ENCODE results near the gene TANK.

The TANK gene

DNA sequence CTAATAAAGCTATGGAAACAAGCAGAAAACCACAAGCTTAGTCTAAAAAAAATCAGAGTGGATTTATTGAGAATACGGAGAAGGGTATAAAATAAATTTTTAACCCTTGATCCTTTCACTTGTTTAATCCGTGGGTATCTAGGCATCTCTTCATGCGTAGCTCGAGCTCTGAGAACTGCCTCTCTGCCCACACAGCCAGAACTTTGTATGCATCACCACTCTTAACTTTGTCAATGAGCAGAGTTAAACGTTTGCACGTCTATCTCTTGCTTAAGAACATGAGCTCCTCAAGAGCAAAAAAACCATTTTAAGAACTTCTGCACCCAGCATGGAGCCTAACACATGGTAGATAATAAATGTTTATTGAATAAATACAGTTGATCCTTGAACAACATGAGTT lies 26.9 kb upstream of the TANK start:
- DNase-seq (ENCODE audit: low read depth, low spot score): no peak

DNA sequence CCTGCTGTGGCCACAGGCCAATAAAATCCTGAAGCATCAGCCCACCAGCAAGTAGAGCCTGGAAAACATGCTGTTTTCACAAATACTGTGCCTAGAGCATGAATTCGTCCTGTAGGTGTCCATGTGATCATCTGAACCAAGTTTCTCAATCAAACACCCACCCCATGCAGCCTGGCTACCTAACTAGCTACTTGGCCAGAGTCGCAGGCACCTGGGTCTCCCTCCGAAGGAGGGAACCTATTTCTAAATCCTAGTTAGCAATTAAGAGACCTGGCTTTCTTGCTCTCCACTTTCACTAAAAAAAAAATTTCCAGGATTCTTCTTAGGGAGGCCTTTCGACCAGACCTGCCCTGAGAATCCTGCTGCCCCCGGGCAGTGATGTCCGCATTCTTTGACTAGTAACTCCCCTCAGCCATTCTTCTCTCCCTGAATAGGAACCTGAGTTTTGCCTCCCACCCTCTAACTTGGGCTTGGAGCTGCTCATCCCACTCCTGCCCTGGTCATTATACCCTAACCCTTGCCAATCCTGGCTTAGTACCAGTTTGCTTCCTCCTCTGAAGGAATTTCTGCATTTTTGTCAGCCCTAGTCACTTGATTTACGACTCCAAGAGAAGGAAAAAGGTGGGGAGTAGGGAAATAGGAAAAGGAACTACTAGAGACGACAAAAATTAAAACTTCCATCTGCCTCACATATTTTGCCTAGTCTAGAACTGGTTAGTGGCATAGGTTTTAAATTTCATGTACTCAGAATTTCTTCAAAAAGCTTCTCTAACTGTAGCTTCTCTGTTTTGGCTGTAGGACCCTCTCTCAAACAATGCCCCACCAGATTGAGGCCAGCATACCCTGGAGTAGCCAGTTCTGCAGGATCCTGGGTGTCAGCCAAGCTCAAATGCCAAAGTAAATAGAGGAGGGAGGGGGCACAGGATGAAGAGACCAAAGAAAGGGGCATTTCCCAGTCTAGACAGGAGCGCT lies 25.4 kb upstream of the TANK start:
- DNase-seq (ENCODE audit: low read depth, low spot score): no peak

DNA sequence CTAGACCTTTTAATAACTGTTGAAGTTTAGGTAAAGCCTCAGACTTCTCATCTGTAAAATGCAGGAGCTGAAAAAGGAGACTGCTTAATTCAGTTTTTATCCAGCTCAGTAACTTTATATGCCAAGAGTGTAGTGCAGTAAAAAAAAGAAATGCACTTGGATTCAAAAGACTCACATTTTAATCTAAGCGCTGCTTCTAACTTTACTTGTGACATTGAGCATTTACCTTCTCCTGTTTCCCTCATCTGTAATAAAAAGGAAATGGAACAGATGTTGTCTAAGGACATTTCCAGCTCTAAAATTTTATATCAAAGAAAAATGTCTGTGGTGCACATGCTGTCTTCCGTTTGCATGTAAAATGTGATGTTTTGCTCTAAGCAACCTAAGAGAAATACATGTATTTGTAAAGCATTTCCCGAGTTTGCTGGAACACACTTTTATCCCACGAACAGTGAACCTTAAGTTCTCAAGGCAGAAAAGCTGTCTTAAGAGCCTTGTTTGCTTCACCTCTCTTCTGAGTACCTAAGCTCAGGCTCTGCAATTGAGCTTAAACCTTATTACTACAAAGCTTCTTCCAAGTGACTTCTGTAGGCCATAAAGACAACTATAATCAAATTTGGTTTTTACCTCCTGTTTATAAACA lies 24.2 kb upstream of the TANK start:
- DNase-seq (ENCODE audit: low read depth, low spot score): no peak

DNA sequence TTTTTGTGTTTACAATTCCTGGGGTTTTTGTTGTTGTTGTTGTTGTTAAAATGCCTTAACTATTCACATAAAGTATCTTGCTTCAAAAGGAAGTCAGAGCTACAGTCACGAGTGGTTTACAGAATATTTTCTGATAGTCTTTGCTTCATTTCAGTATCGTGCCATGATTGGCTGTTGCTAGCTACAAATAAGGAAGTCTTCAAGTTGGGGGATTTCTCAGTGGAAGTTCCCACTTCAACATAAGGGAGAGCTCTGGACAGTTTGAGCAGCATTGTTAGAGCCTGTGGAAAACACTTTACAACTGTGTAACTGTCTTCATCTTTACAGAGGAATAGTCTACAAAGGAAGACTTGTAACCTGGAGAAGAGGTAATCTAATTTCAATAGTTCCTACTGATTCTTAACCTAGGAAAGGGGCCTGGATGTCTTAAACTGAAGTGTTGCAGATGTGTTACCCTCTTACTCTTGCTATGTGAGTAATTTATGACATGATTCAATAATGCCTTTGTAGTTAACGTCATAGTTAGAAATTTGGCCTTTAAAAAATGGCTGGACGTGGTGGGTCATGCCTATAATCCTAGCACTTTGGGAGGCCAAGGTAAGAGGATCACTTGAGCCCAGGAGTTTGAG lies 23.4 kb upstream of the TANK start:
- DNase-seq (ENCODE audit: low read depth, low spot score): no peak

DNA sequence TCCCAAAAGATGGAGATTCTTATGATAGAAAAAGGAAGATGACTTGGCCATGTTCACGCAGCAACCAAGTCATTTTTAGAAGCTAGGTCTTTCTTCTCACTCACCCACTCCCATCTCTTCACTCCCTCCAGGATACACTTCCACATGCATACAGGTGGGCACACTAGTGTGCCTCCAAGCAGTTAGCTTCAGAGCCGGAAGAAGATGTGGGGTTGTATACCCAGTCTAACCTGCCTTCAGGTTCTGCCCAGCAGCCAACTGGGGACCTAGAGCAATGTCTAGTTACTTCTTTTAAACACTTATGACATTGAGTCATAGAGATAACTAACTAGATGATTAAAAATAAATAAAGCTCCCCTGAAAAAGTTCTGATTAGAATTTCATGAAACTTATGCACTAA lies 21.8 kb upstream of the TANK start:
- DNase-seq (ENCODE audit: low read depth, low spot score): no peak

DNA sequence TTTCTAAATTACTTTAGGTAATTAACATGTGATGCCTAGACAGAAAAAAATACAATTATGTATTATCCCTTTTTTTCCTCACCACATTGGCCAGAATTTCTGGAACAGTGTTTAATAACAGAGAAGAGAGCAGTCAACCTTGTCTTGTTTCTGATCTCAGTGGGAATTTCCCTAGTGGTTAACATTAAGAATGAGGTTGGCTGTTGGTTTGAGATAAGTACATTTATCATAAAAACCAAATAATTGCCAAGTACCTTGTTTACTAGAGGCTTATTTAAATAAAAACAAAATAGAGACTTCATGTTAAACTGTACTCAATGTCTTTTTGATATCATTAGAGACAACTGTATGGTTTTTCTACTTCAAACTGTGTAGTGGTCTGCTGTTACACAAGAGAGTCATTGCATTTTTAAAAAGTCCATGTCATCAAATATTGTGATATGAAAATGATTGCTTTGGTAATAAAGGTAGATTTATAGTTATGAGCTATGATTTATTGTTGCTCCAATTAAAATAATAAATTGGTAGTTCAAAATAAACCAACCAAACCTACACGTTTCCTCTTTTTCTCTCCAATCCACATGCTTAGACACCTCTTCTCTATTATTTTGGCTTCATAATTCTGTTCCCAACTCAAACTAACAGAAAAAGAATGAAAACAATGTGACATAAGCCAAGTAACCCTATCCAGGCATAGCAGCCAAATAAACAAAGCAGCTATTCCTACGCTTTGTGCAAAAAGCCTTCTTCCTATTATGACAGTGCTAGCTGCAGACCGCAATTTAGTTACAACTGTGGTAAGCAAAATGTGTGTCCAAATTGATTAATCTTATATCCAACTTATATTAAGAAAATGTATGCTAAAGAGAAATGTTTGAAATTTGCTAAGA lies 20.9 kb upstream of the TANK start:
- DNase-seq (ENCODE audit: low read depth, low spot score): no peak

DNA sequence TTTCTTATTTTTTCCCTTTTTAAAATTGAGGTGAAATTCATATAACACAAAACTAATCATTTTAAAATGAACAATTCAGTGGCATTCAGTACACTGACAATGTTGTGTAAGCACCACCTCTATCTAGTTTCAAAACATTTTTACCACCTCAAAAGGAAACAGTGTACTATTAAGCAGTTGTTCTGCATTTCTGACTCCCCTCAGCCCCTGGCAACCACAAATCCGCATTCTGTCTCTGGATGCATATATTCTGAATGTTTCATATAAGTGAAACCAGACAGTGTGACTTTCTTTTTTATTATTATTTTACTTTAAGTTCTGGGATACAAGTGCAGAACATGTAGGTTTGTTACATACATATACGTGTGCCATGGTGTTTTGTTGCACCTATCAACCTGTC lies 19.2 kb upstream of the TANK start:
- no peak for DNase-seq (ENCODE audit: low read depth, low spot score)

DNA sequence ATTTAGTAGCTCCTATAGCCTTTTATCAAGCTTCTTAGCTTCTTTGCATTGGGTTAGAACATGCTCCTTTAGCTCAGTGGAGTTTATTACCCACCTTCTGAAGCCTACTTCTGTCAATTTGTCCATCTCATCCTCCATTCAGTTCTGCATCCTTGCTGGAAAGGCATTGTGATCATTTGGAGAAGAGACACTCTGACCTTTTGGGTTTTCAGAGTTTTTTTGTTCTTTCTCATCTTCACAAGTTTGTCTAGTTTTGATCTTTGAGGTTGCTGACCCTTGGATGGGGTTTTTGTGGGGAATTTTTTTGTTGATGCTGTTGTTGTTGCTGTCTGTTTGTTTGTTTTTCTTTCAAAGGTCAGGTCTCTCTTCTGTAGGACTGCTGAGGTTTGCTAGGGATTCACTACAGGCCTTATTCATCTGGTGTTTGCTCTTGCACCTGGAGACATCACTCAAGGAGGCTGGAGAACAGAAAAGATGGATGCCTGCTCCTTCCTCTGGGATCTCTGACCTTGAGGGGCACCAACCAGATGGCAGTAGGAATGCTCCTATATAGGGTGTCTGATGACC lies 13.9 kb upstream of the TANK start:
- DNase-seq (ENCODE audit: low read depth, low spot score): no peak

DNA sequence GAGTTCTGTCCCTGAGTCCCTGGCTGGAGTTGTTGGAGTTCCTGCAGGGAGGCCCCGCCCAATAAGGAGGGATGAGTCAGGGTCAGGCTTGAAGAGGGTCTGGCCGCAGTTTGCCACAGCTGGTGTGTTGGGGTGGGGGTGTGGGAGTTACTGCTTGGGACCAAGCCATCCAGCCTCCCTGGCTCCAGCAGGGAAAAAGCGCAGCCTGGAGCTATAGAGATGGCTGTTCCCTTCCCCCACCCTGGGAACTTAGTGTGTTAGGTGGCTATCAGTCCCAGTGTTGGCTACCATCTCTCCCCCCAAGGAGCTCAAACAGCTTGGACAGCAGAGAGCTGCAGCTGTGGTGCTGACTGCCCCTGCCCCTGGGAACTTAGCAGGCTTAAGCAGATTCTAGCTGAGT lies 13.2 kb upstream of the TANK start:
- no peak for DNase-seq (ENCODE audit: low read depth, low spot score)

DNA sequence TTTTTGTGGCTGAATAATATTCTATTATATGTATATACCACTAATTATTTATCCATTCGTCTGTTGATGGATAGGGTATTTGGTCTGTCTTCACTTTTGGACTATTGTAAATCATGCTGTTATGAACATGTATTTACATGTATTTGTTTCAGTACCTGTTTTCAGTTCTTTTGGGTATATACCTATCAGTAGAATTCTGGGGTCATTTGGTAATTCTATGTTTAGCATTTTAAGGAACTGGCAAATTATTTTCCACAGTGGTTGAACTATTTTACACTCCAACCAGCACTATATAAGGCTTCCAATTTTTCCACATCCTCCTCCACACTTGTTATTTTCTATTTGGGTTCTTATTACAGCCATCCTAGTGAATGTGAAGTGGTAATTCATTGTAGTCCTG lies 12.4 kb upstream of the TANK start:
- DNase-seq (ENCODE audit: low read depth, low spot score): no peak

DNA sequence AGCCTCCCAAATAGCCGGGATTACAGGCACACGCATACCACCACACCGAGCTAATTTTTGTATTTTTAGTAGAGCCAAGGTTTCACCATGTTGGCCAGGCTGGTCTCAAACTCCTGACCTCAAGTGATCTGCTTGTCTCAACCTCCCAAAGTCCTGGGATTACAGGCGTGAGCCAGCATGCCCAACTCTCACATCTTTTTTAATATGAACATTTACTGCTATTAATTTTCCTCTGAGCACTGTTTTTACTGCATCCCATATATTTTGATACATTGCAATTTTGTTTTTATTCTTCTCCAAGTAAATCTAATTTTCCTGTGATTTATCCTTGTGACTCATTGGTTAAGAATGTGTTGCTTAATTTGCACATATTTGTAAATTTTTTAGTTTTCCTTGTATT lies 9.5 kb upstream of the TANK start:
- DNase-seq (ENCODE audit: low read depth, low spot score): no peak

DNA sequence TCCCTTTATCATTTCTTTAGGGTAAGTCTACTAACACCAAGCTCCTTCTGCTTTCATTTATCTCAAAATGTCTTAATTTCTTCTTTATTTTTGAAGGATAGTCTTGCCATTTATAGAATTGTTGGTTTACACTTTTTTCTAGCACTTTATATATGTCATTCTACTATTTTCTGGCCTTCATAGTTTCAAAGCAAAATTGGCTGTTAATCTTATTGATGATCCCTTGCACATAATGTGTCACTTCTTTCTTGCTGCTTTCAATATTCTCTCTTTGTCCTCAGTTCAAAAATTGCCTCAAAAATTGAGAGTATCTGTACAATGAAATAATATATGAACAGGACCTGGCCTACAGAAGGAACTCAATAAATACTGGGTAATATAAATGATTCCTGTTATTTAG lies 7.9 kb upstream of the TANK start:
- DNase-seq (ENCODE audit: low read depth, low spot score): no peak

DNA sequence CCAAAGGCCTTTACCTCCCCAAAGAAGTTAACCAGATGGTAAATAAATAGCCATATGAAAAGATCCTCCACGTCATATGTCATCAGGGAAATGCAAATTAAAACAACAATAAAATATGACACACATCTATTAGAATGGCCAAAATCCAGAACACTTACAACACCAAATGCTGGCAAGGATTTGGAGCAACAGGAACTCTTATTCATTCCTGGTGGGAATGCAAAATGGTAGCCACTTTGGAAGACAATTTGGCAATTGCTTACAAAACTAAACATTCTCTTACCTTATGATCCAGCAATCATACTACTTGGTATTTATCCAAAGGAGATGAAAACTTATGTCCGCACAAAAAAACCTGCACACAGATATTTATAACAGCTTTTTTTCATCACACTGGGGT lies 1.3 kb upstream of the TANK start:
- no peak for DNase-seq (ENCODE audit: low read depth, low spot score)

DNA sequence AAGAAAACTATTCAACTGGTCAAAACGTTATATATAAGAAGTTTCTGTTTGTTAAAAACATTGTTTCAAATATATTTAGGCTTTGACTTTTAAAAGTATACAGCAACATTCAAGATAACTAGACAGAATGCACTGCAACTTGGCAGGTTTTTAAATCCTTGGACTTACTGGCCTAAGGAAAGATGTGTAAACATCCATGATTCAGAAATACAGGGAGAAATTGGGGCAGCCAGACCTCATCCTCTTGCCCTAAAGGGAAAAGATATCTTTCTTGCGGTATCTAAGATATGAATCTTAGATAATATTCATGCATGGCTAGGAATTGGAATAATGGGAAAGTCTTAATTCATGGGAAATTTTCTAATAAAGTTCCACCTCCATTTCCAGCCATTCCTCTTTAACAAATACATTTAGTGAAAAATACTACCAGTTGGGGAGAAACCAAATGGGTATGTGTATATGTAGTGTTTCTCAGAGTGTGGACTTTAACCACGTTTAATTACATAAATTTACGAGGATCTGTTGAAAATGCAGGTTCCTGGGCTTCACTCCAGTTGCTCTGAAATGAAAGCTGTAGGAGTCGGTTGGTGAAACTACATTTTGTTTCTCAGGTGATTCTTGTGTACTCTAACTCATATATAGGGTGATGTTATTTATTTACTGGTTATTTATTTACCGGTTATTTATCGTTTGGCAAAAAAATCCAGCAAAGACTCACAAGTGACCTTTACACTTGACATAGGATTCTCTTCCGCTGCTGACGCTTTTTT lies 587 bp upstream of the TANK start:
- DNase-seq (ENCODE audit: low read depth, low spot score): no peak

DNA sequence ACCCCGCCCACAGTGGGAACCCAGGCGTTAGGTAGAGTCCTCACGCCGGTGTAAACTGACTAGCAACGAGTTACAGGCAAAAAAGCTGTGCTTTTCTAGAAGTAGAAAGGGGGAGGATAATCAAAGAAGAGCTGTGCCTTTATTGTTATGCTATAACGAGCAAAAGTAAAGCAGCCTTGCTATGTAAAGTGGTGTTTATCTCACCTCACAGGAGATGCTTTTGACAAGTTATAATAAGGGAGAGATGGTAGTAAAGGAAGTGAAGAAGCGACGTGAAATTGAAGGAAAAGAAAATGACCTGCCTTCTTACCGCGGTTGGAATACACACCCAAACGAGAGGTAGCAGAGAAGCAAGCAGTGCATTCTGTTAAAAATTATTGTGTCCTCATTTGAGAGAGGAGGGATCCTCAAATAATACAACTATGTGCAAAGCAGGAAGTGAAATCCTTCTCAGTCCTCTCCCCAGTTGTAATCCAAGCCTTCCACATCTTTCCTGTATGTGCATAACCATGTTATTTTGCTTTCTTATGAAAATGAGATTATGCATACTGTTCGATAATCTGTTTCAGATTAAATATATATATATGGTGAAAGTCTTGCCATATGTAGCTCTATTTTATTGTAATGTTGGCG lies 962 bp downstream of the TANK start:
- no peak for DNase-seq (ENCODE audit: low read depth, low spot score)

DNA sequence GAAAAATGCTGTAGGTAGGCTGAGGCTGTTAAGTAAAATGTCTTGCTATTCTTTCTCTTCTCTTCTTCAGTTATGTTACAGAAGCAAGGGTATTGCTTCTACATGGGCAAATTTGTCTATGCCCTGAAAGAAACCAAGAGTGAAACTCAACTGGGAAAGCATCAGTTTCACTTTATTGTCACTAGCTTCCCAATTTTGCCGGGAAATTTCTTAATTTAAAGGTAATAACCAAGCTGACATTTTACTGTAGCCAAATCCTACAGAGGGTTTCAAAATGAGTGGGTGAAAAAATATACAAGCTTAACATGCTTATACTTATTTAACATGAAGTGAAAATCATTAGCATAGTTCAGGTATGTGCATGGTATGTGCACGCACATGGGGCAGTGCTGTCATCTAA lies 3.2 kb downstream of the TANK start:
- DNase-seq (ENCODE audit: low read depth, low spot score): no peak

DNA sequence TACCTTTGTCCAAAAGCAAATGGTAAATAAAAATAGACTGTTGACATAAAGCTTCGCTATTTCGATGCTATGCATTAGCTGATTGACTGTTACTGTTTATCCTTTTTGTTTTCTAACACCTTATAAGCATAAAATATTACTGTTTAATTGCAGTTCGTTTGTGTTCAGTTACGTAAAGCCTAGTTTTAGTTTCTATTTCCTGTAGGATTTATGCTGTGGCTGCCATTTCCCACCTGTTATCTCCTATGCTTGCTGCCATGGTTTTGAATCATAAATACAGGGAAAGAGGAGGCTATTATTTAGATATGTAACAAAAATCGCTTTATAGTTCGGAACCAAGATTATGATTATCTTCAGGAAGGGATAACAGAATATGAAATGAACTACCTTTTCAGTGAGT lies 3.9 kb downstream of the TANK start:
- DNase-seq (ENCODE audit: low read depth, low spot score): no peak

DNA sequence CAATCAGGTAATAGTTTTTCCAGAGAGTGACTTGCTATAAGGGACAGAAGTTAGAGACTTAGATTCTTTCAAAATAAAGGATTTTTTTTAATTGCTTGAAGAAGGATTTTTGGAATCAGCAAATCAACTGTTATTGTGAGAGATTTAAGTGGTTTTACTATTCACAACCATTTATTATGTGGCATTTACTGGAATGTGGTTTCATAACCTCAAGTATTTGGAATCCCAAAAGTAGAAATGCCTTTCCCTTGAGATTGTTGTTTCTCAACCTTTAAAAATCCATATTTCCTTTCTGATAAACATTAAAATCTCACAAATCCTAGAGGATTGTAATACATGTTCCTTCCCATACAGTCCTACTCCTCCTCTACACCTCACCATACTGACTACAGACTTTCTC lies 5.0 kb downstream of the TANK start:
- DNase-seq (ENCODE audit: low read depth, low spot score): no peak

DNA sequence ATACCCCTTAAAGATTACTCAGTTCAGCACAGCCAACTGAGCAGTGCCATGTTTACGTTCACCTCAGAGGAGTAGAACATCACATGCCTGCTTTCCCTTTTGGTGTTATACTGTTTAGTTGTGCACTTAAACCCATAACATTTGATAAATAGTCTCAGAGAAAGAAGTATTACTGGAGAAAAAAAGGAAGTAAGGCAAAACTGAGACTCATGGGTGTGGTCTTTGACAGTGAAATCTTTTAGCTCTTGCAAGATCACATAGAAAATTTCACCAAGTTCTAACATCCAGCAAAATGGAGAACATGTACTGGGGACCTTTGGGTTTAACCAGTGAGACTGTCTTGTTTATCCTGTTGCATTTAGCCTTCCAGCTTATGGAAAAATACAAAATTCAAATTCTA lies 5.6 kb downstream of the TANK start:
- DNase-seq (ENCODE audit: low read depth, low spot score): no peak

All from activated naive CD8-positive, alpha-beta T cell treated with anti-CD3 and anti-CD28 coated beads, Interleukin-2, amount 50 U/mL, for 16 hours (primary cell).